GM12878 (cell line): Measurements from ENCODE around the gene NOC4L. TPM values are rescaled to one million over a fixed set of nuclear protein-coding genes. Genes with fewer than 3 reads are reported as not detected.

Experiments used
- ATAC-seq: fragments of 200-7000 bp; cut with Tn5 transposase; 3 replicates; pipeline ENCODE4 v1.9.1; 2020; ENCODE audit warnings: mild to moderate bottlenecking, moderate library complexity
- BruUV-seq: library from RNA; stranded (reverse); fragments of 400-500 nt; replicated peaks from 2 replicates; lab custom pipeline; 2021; lab: Mats Ljungman, UMichigan
- CTCF ChIA-PET: fragments of 300-600 bp; sonication (Branson Sonifier 250); formaldehyde crosslinking; extraction: SDS; loops from one replicate; lab custom pipeline; 2021; ENCODE audit warnings: inconsistent platforms; lab: Yijun Ruan, JAX
- POLR2A ChIA-PET: fragments of 350-600 bp; formaldehyde crosslinking; extraction: SDS; loops from one replicate; lab custom pipeline; 2021; ENCODE audit warnings: inconsistent platforms; lab: Charles Lee
- RAD21 ChIA-PET: fragments of 300-600 bp; sonication (Branson Sonifier 250); formaldehyde crosslinking; loops from one replicate; lab custom pipeline; 2023; ENCODE audit warnings: antibody characterized with exemption; ENCODE audit not compliant: unreplicated experiment; lab: Charles Lee
- SMC1A ChIA-PET: fragments of 300-600 bp; sonication (Branson Sonifier 250); formaldehyde crosslinking; loops from one replicate; lab custom pipeline; 2023; ENCODE audit not compliant: unreplicated experiment, uncharacterized antibody; lab: Charles Lee
- DNase-seq: peaks from one replicate; pipeline ENCODE4 v3.0.0-alpha.2; 2011; ENCODE audit warnings: low read depth, low spot score
- FAIRE-seq: peaks from 3 replicates; lab custom pipeline; 2011; peaks lifted over from hg19 to GRCh38; lab: Jason Lieb, UNC
- H2AFZ ChIP-seq: 2 replicates; pipeline ENCODE4 v1.6.0; 2011; ENCODE audit warnings: low read depth, low read length, control low read depth; ENCODE audit not compliant: control insufficient read depth
- H3K27ac ChIP-seq: 2 replicates; pipeline ENCODE4 v1.5.1; 2011; ENCODE audit warnings: control low read depth; ENCODE audit not compliant: control insufficient read depth, insufficient read depth
- H3K27me3 ChIP-seq, 2 experiments: replicated peaks in 1 of 2; 2 replicates each; pipeline versions ENCODE4 v1.6.0 to v1.6.1; 2011; ENCODE audit warnings: low read length in 1 of 2; ENCODE audit not compliant: control insufficient read depth in 2 of 2, insufficient read depth in 2 of 2
- H3K36me3 ChIP-seq, 2 experiments: 2 replicates each; pipeline ENCODE4 v1.5.1; 2011; ENCODE audit warnings: low read length in 1 of 2; ENCODE audit not compliant: control insufficient read depth in 2 of 2, insufficient read depth in 2 of 2
- H3K4me1 ChIP-seq: 2 replicates; pipeline ENCODE4 v1.6.1; 2011; ENCODE audit warnings: mild to moderate bottlenecking, low read length, moderate library complexity, mixed read lengths; ENCODE audit not compliant: control insufficient read depth, insufficient read depth
- H3K4me2 ChIP-seq: 2 replicates; pipeline ENCODE4 v1.6.0; 2011; ENCODE audit warnings: control low read depth; ENCODE audit not compliant: control insufficient read depth, insufficient read depth
- H3K4me3 ChIP-seq: fragments of 200-600 bp; sonication (generic); 2 replicates; pipeline ENCODE4 v1.5.1; 2016
- H3K79me2 ChIP-seq: 2 replicates; pipeline ENCODE4 v1.6.0; 2011; ENCODE audit warnings: low read length; ENCODE audit not compliant: control insufficient read depth, insufficient read depth
- H3K9ac ChIP-seq: 2 replicates; pipeline ENCODE4 v1.8.0; 2011; ENCODE audit warnings: low read length, control low read depth, mixed read lengths; ENCODE audit not compliant: control insufficient read depth, insufficient read depth
- H3K9me3 ChIP-seq: replicated peaks from 3 replicates; pipeline ENCODE4 v1.5.1; 2011; ENCODE audit warnings: mild to moderate bottlenecking, low read length; ENCODE audit not compliant: control insufficient read depth, insufficient read depth
- H4K20me1 ChIP-seq: 2 replicates; pipeline ENCODE4 v1.6.0; 2011; ENCODE audit not compliant: control insufficient read depth, insufficient read depth
- BRCA1 ChIP-seq: IDR thresholded peaks from 2 replicates; pipeline ENCODE4 v1.6.1; 2011; ENCODE audit warnings: low read depth, low read length, improper control_type of control experiment
- CBX3 ChIP-seq: fragments of 200-600 bp; sonication (generic); IDR thresholded peaks from 2 replicates; pipeline ENCODE4 v1.6.1; 2016; ENCODE audit warnings: low read depth, borderline replicate concordance
- CREB1 ChIP-seq: IDR thresholded peaks from 2 replicates; pipeline ENCODE4 v1.6.1; 2012; ENCODE audit warnings: low read depth, mild to moderate bottlenecking, inconsistent platforms
- CREM ChIP-seq: IDR thresholded peaks from 2 replicates; pipeline ENCODE4 v1.6.1; 2014; ENCODE audit warnings: antibody characterized with exemption, low read depth
- DPF2 ChIP-seq: fragments of 450-650 bp; IDR thresholded peaks from 2 replicates; pipeline ENCODE4 v1.6.1; 2017; ENCODE audit warnings: mild to moderate bottlenecking
- FOXM1 ChIP-seq: IDR thresholded peaks from 2 replicates; pipeline ENCODE4 v1.6.1; 2012; ENCODE audit warnings: low read depth, mild to moderate bottlenecking, inconsistent platforms, low read length, moderate library complexity
- GATAD2B ChIP-seq: fragments of 450-650 bp; conservative IDR thresholded peaks from 2 replicates; pipeline ENCODE4 v1.6.1; 2017; ENCODE audit warnings: low read depth, mild to moderate bottlenecking, moderate library complexity
- JUND ChIP-seq: IDR thresholded peaks from 2 replicates; pipeline ENCODE4 v1.6.1; 2012; ENCODE audit warnings: low read depth, mild to moderate bottlenecking, low read length, improper control_type of control experiment, moderate library complexity
- MEF2B ChIP-seq: fragments of 450-650 bp; IDR thresholded peaks from 2 replicates; pipeline ENCODE4 v1.6.1; 2018; ENCODE audit warnings: mild to moderate bottlenecking, moderate library complexity; ENCODE audit not compliant: partially characterized antibody, poor library complexity, severe bottlenecking
- NFXL1 ChIP-seq: fragments of 450-650 bp; IDR thresholded peaks from 2 replicates; pipeline ENCODE4 v1.6.1; 2017; ENCODE audit warnings: antibody characterized with exemption, mild to moderate bottlenecking, borderline replicate concordance
- PML ChIP-seq: IDR thresholded peaks from 2 replicates; pipeline ENCODE4 v1.6.1; 2012; ENCODE audit warnings: low read length, inconsistent platforms
- RB1 ChIP-seq: fragments of 450-650 bp; formaldehyde crosslinking; IDR thresholded peaks from 2 replicates; pipeline ENCODE4 v1.6.1; 2017; ENCODE audit warnings: mild to moderate bottlenecking, borderline replicate concordance
- SMAD1 ChIP-seq: fragments of 450-650 bp; IDR thresholded peaks from 2 replicates; pipeline ENCODE4 v1.6.1; 2018; ENCODE audit warnings: mild to moderate bottlenecking, low read depth; ENCODE audit not compliant: partially characterized antibody
- STAT3 ChIP-seq: IDR thresholded peaks from 2 replicates; pipeline ENCODE4 v1.6.1; 2011; ENCODE audit warnings: low read depth, low read length, improper control_type of control experiment
- WGBS: methylation state at CpG from one replicate; pipeline ENCODE4 v1.1.6; 2016; ENCODE audit warnings: low lambda C conversion rate; ENCODE audit not compliant: insufficient replicate concordance, insufficient coverage; ENCODE audit errors: missing lambda C conversion rate; 5-methylcytosine and 5-hydroxymethylcytosine counted together
- in situ Hi-C: fragments of 300-500 bp; cut with MboI; formaldehyde crosslinking; loops from 9 replicates; pipeline ENCODE4 v1.14.3; 2018; ENCODE audit warnings: mixed read lengths
- intact Hi-C: fragments of 100-400 bp; cut with micrococcal nuclease; formaldehyde crosslinking; loops from one replicate; pipeline ENCODE4 v1.14.2; 2022; ENCODE audit not compliant: unreplicated experiment
- polyA plus RNA-seq, 11 experiments: library from polyadenylated mRNA; depleted of rRNA in 4 of 11; unstranded in 6 of 11; stranded (reverse) in 5 of 11; fragments of >200 nt; fragmentation: Nextera tagmentation in 4 of 11; fragmentation: Illumina TruSeq in 1 of 11; extraction: Ambion mirVana in 4 of 11; extraction: Trizol in 1 of 11; gene quantifications; 1 replicate in 1 of 11; 2 replicates in 10 of 11; pipeline versions ENCODE4 v1.2.1 to v1.2.3, GENCODE V29; 2011 to 2016; ENCODE audit warnings: inconsistent platforms in 2 of 11, missing spikeins in 2 of 11, low read depth in 1 of 11
- total RNA-seq, 4 experiments: library from RNA; depleted of rRNA in 3 of 4; stranded (reverse); fragments of >200 nt in 3 of 4; fragmentation: Illumina TruSeq in 1 of 4; extraction: Trizol in 1 of 4; gene quantifications; 2 replicates each; pipeline versions ENCODE4 v1.2.1 to v1.2.3, GENCODE V29; 2013 to 2021
- TF ChIP-seq, protein P1 (sequence below): IDR thresholded peaks from 2 replicates; pipeline ENCODE4 v1.6.1; 2011; ENCODE audit warnings: borderline replicate concordance, low read depth, mild to moderate bottlenecking, moderate library complexity, mixed read lengths, low read length; ENCODE audit not compliant: insufficient read depth; ENCODE audit errors: extremely low read length
- TF ChIP-seq, protein P2 (sequence below): IDR thresholded peaks from 2 replicates; pipeline ENCODE4 v1.6.1; 2011; ENCODE audit warnings: low read depth, mild to moderate bottlenecking, low read length, moderate library complexity, borderline replicate concordance; ENCODE audit errors: extremely low read depth
- TF ChIP-seq, protein P3 (sequence below), 3 experiments: IDR thresholded peaks in 2 of 3; conservative IDR thresholded peaks in 1 of 3; 2 replicates each; pipeline ENCODE4 v1.5.1; 2011; ENCODE audit warnings: low read depth in 3 of 3, low read length in 3 of 3, mild to moderate bottlenecking in 3 of 3, control low read depth in 2 of 3, moderate library complexity in 2 of 3, inconsistent platforms in 1 of 3, mixed read lengths in 1 of 3; ENCODE audit not compliant: control insufficient read depth in 2 of 3, insufficient read depth in 1 of 3; ENCODE audit errors: extremely low read depth in 1 of 3
- TF ChIP-seq, protein P4 (sequence below): fragments of 450-650 bp; IDR thresholded peaks from 2 replicates; pipeline ENCODE4 v1.6.1; 2017; ENCODE audit warnings: antibody characterized with exemption, mild to moderate bottlenecking, moderate library complexity

The NOC4L gene
- total and polyA plus RNA-seq, 10 of the 15 experiments (the other 5 are each of a cell fraction or from before 2014, with no cell fraction given), result 0.72 to 68.2 (median 15.2) TPM

DNA sequence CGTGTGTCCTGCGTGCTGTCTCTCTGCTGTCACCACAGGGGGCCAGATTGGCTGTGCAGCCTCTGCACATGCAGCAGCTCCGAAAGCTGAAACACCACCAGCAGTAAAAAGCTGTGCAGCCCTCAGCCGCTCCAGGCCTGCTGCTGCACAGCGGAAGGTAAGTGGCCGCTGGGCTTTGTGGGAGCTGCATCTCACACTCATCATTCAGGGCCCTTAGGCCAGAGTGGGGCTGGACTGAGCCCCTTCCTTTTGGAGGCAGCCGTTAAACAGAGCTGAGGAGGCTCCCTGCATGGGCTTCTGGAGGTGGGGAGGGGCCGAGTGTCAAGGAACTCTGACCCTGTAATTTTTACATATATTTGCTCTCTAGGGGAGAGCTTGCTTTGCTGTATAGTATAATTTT lies 17.2 kb upstream of the NOC4L start (continued):
- TF ChIP-seq, protein P1, sequence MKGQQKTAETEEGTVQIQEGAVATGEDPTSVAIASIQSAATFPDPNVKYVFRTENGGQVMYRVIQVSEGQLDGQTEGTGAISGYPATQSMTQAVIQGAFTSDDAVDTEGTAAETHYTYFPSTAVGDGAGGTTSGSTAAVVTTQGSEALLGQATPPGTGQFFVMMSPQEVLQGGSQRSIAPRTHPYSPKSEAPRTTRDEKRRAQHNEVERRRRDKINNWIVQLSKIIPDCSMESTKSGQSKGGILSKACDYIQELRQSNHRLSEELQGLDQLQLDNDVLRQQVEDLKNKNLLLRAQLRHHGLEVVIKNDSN, result no peak
- no peak for TF ChIP-seq BRCA1
- TF ChIP-seq, all 136 proteins: peak for 0

DNA sequence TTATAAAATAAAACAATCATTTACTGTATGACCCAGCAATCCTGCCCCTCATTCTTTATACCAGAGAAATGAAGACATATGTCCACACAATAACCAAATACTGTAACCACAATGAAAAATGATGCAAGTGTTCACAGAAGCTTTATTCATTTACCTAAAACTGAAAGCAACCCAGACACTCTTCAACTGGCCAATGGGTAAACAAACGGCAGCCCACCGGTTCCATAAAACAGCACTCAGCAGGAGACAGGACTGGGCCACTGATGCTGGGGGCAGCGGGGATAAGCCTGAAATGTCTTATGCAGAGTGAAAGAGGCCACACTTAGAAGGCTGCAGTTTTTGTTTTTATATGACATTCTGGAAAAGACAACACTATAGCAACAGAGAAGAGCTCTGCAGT lies 15.2 kb upstream of the NOC4L start:
- Histone ChIP-seq H3K27me3 (no peaks in the 10 kb centered on the region), H3K4me1 (no peaks in the 10 kb centered on the region), H3K36me3 (peaks cover 4 to 6% of the 10 kb centered on the region in 2 experiments; a peak in 3 of 4 replicates), H3K4me2 (no peak overlapping the region), H4K20me1 (no peaks in the 10 kb centered on the region), H3K9ac (no peak overlapping the region), H3K4me3 (no peak overlapping the region), H3K9me3 (peaks cover 1% of the 10 kb centered on the region; the same call in 2 of the 3 replicates), H3K27ac (no peak overlapping the region), H3K79me2 (no peaks in the 10 kb centered on the region), H2AFZ (no peak overlapping the region)
- RAD21 ChIA-PET, result no interaction called here
- 98% methylated on average over 3 of the region's 3 CpGs for WGBS
- FAIRE-seq (no peak), ATAC-seq (no peak), DNase-seq (no peak)
- CTCF ChIA-PET, result interaction anchor here (0.5 to 1.7 kb wide), 2 partner anchors 25 to 122 kb away, joined by 3 to 7 read pairs; no protein-coding TSS in a partner anchor
- BruUV-seq, result no TSS peak
- POLR2A ChIA-PET, result no interaction called here
- in situ Hi-C loops, result no loop called here
- SMC1A ChIA-PET, result no interaction called here
- intact Hi-C loops, result no loop called here
- no peak for TF ChIP-seq JUND
- no peak for TF ChIP-seq FOXM1
- TF ChIP-seq, protein P2, sequence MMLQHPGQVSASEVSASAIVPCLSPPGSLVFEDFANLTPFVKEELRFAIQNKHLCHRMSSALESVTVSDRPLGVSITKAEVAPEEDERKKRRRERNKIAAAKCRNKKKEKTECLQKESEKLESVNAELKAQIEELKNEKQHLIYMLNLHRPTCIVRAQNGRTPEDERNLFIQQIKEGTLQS, result no peak
- TF ChIP-seq CREB1, result no peak
- no peak for TF ChIP-seq DPF2
- TF ChIP-seq GATAD2B, result no peak
- no peak for TF ChIP-seq NFXL1
- no peak for TF ChIP-seq PML
- TF ChIP-seq STAT3, result no peak
- no peak for TF ChIP-seq CREM
- no peak for TF ChIP-seq RB1
- TF ChIP-seq CBX3, result no peak
- TF ChIP-seq, protein P3, sequence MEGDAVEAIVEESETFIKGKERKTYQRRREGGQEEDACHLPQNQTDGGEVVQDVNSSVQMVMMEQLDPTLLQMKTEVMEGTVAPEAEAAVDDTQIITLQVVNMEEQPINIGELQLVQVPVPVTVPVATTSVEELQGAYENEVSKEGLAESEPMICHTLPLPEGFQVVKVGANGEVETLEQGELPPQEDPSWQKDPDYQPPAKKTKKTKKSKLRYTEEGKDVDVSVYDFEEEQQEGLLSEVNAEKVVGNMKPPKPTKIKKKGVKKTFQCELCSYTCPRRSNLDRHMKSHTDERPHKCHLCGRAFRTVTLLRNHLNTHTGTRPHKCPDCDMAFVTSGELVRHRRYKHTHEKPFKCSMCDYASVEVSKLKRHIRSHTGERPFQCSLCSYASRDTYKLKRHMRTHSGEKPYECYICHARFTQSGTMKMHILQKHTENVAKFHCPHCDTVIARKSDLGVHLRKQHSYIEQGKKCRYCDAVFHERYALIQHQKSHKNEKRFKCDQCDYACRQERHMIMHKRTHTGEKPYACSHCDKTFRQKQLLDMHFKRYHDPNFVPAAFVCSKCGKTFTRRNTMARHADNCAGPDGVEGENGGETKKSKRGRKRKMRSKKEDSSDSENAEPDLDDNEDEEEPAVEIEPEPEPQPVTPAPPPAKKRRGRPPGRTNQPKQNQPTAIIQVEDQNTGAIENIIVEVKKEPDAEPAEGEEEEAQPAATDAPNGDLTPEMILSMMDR (IDR thresholded peaks at IDR 0.05 in 2 of 3, conservative IDR thresholded peaks at IDR 0.05 in 1 of 3; ENCODE audit: control insufficient read depth in 2 of 3, extremely low read depth in 1 of 3, insufficient read depth in 1 of 3, low read depth in 3 of 3, low read length in 3 of 3), result no peak
- no peak for TF ChIP-seq MEF2B
- TF ChIP-seq SMAD1, result no peak
- TF ChIP-seq, protein P4, sequence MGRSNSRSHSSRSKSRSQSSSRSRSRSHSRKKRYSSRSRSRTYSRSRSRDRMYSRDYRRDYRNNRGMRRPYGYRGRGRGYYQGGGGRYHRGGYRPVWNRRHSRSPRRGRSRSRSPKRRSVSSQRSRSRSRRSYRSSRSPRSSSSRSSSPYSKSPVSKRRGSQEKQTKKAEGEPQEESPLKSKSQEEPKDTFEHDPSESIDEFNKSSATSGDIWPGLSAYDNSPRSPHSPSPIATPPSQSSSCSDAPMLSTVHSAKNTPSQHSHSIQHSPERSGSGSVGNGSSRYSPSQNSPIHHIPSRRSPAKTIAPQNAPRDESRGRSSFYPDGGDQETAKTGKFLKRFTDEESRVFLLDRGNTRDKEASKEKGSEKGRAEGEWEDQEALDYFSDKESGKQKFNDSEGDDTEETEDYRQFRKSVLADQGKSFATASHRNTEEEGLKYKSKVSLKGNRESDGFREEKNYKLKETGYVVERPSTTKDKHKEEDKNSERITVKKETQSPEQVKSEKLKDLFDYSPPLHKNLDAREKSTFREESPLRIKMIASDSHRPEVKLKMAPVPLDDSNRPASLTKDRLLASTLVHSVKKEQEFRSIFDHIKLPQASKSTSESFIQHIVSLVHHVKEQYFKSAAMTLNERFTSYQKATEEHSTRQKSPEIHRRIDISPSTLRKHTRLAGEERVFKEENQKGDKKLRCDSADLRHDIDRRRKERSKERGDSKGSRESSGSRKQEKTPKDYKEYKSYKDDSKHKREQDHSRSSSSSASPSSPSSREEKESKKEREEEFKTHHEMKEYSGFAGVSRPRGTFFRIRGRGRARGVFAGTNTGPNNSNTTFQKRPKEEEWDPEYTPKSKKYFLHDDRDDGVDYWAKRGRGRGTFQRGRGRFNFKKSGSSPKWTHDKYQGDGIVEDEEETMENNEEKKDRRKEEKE, result no peak
